ENCODE measurements around the gene ITGB5. TPM values are rescaled to one million over a fixed set of nuclear protein-coding genes. Genes with fewer than 3 reads are reported as not detected.

ITGB5 gene
- total RNA-seq, 1 experiment from 2014 or later, result 132 TPM

- H3K4me1 Mint-ChIP-seq (ENCODE audit: low read depth, unreplicated experiment), result peaks cover 23% of the 10 kb centered on the region
- DNase-seq, result no peak
- ChIA-PET POLR2A (no interaction called here), CTCF (no interaction called here)
- TF ChIP-seq, protein P1, sequence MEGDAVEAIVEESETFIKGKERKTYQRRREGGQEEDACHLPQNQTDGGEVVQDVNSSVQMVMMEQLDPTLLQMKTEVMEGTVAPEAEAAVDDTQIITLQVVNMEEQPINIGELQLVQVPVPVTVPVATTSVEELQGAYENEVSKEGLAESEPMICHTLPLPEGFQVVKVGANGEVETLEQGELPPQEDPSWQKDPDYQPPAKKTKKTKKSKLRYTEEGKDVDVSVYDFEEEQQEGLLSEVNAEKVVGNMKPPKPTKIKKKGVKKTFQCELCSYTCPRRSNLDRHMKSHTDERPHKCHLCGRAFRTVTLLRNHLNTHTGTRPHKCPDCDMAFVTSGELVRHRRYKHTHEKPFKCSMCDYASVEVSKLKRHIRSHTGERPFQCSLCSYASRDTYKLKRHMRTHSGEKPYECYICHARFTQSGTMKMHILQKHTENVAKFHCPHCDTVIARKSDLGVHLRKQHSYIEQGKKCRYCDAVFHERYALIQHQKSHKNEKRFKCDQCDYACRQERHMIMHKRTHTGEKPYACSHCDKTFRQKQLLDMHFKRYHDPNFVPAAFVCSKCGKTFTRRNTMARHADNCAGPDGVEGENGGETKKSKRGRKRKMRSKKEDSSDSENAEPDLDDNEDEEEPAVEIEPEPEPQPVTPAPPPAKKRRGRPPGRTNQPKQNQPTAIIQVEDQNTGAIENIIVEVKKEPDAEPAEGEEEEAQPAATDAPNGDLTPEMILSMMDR (IDR thresholded peaks at IDR 0.05; ENCODE audit: insufficient read depth in 1 of 2, low read depth in 1 of 2, low read length in 1 of 2, severe bottlenecking in 1 of 2, unreplicated experiment in 1 of 2), result no peak
- H3K36me3 Mint-ChIP-seq (ENCODE audit: insufficient read depth, unreplicated experiment), result peaks cover 11% of the 10 kb centered on the region
- no peaks in the 10 kb centered on the region for H3K36me3 ChIP-seq (ENCODE audit: control insufficient read depth, insufficient read depth, low read length)
- peaks cover 17% of the 10 kb centered on the region for H3K4me1 ChIP-seq
- no TSS peak for BruUV-seq (replicated peaks)
- H3K27ac Mint-ChIP-seq (ENCODE audit: unreplicated experiment), result no peak overlapping the region
- no peaks in the 10 kb centered on the region for H3K27me3 ChIP-seq (replicated peaks; ENCODE audit: control insufficient read depth, insufficient read depth, low read length)
- no peaks in the 10 kb centered on the region for H3K9me3 Mint-ChIP-seq (ENCODE audit: unreplicated experiment)
- intact Hi-C loops (cut with micrococcal nuclease; ENCODE audit: unreplicated experiment), result no loop called here
- no peaks in the 10 kb centered on the region for H3K27me3 Mint-ChIP-seq (ENCODE audit: insufficient read depth, unreplicated experiment)
- H3K4me3 Mint-ChIP-seq (ENCODE audit: unreplicated experiment), result no peak overlapping the region
- no peaks in the 10 kb centered on the region for H3K9me3 ChIP-seq
- no peak overlapping the region for H3K4me3 ChIP-seq (ENCODE audit: low read depth, low read length)
These were observed 107.4 kb downstream of the ITGB5 start for GRCh38 chr3:124779751-124780191.

- POLR2A ChIA-PET, result no interaction called here
- no peaks in the 10 kb centered on the region for H3K27me3 ChIP-seq (replicated peaks; ENCODE audit: control insufficient read depth, insufficient read depth, low read length)
- no peaks in the 10 kb centered on the region for H3K9me3 Mint-ChIP-seq (ENCODE audit: unreplicated experiment)
- intact Hi-C loops (cut with micrococcal nuclease; ENCODE audit: unreplicated experiment), result no loop called here
- no TSS peak for BruUV-seq (replicated peaks)
- H3K36me3 Mint-ChIP-seq (ENCODE audit: insufficient read depth, unreplicated experiment), result peaks cover 11% of the 10 kb centered on the region
- H3K36me3 ChIP-seq (ENCODE audit: control insufficient read depth, insufficient read depth, low read length), result no peaks in the 10 kb centered on the region
- H3K4me3 Mint-ChIP-seq (ENCODE audit: unreplicated experiment), result no peak overlapping the region
- TF ChIP-seq, protein P1 (IDR thresholded peaks at IDR 0.05; ENCODE audit: insufficient read depth in 1 of 2, low read depth in 1 of 2, low read length in 1 of 2, severe bottlenecking in 1 of 2, unreplicated experiment in 1 of 2), result no peak
- H3K4me1 Mint-ChIP-seq (ENCODE audit: low read depth, unreplicated experiment), result peaks cover 29% of the 10 kb centered on the region
- no peaks in the 10 kb centered on the region for H3K9me3 ChIP-seq
- no peaks in the 10 kb centered on the region for H3K27me3 Mint-ChIP-seq (ENCODE audit: insufficient read depth, unreplicated experiment)
- H3K27ac Mint-ChIP-seq (ENCODE audit: unreplicated experiment), result no peak overlapping the region
- CTCF ChIA-PET, result interaction anchor here (0.7 kb wide), 1 partner anchor 90 kb away, joined by 9 read pairs; no protein-coding TSS in a partner anchor
- no peak for DNase-seq
- no peak overlapping the region for H3K4me3 ChIP-seq (ENCODE audit: low read depth, low read length)
- peaks cover 23% of the 10 kb centered on the region for H3K4me1 ChIP-seq
These were observed 108.0 kb downstream of the ITGB5 start for GRCh38 chr3:124779116-124779515.

DNA sequence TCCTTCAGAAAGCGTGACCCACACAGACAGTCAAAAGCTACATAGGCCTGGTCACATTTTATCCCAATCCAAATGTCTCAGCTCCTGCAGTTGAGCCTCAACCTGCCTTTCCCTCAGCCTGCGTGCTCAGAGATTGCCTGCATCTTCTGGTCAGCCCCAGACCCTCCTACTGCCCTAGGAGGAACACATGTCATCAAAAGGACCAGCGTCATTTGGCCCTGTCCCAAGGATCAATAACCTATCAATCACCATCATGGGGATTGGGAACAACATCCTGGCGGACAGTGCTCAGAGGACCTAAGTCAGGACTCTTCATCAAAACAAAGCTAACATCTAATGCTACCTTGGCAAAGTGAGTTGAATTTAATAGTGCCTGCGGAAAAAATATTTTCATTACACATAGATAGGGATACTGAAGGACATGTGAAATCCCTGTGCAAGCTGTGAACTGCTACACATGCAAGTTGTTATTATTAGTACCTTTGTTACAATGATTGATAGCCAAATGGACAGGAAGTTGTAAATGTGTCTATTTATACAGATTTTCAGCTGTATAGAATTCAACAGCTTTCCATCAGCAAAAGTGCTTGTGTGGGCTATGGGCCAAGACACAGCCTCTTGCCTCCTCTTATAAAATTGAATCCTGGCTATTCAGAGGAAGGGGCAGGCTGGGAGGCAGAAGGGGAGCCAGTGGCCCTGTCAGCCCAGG, 109.2 kb downstream of the ITGB5 start:
- H3K27me3 Mint-ChIP-seq (ENCODE audit: insufficient read depth, unreplicated experiment), result no peaks in the 10 kb centered on the region
- peaks cover 31% of the 10 kb centered on the region for H3K4me1 Mint-ChIP-seq (ENCODE audit: low read depth, unreplicated experiment)
- H3K27ac Mint-ChIP-seq (ENCODE audit: unreplicated experiment), result no peak overlapping the region
- no peaks in the 10 kb centered on the region for H3K9me3 ChIP-seq
- BruUV-seq (replicated peaks), result no TSS peak
- TF ChIP-seq, protein P1 (IDR thresholded peaks at IDR 0.05; ENCODE audit: insufficient read depth in 1 of 2, low read depth in 1 of 2, low read length in 1 of 2, severe bottlenecking in 1 of 2, unreplicated experiment in 1 of 2), result no peak
- H3K36me3 Mint-ChIP-seq (ENCODE audit: insufficient read depth, unreplicated experiment), result peaks cover 11% of the 10 kb centered on the region
- intact Hi-C loops (cut with micrococcal nuclease; ENCODE audit: unreplicated experiment), result no loop called here
- H3K36me3 ChIP-seq (ENCODE audit: control insufficient read depth, insufficient read depth, low read length), result no peaks in the 10 kb centered on the region
- H3K9me3 Mint-ChIP-seq (ENCODE audit: unreplicated experiment), result no peaks in the 10 kb centered on the region
- H3K4me3 ChIP-seq (ENCODE audit: low read depth, low read length), result no peak overlapping the region
- H3K4me1 ChIP-seq, result peaks cover 24% of the 10 kb centered on the region
- DNase-seq, result no peak
- no peak overlapping the region for H3K4me3 Mint-ChIP-seq (ENCODE audit: unreplicated experiment)
- H3K27me3 ChIP-seq (replicated peaks; ENCODE audit: control insufficient read depth, insufficient read depth, low read length), result no peaks in the 10 kb centered on the region
- ChIA-PET CTCF (no interaction called here), POLR2A (no interaction called here)

Measured in Caco-2 (cell line).